HG03025 (cell line): Measurements from ENCODE around the gene N4BP3.
"Not testable (repeated sequence)": the region's sequence is repeated elsewhere in the genome, so short reads cannot be mapped to it uniquely, and the experiment has no call there.

Experiments used
- ATAC-seq: cut with Tn5 transposase; IDR thresholded peaks from one replicate; pipeline ENCODE4 v1.9.1; 2021; ENCODE audit warnings: mild to moderate bottlenecking, moderate library complexity; ENCODE audit not compliant: unreplicated experiment, low FRiP score

N4BP3 gene

GRCh38 chr5:178120607-178121357 lies 7.5 kb downstream of the N4BP3 start:
- ATAC-seq = no peak

GRCh38 chr5:178121391-178122276 lies 8.3 kb downstream of the N4BP3 start:
- no peak for ATAC-seq

GRCh38 chr5:178122346-178122745 lies 9.0 kb downstream of the N4BP3 start:
- ATAC-seq = no peak

GRCh38 chr5:178123094-178123965 lies 10.0 kb downstream of the N4BP3 start:
- ATAC-seq = no peak

- no peak for ATAC-seq
These were observed 10.9 kb downstream of the N4BP3 start for GRCh38 chr5:178123966-178124925.

GRCh38 chr5:178125253-178125906 lies 12.0 kb downstream of the N4BP3 start:
- ATAC-seq = no peak

GRCh38 chr5:178126556-178126955 lies 13.2 kb downstream of the N4BP3 start:
- ATAC-seq = no peak

GRCh38 chr5:178127300-178128009 lies 14.1 kb downstream of the N4BP3 start:
- ATAC-seq = not testable (repeated sequence)

GRCh38 chr5:178129296-178129695 lies 16.0 kb downstream of the N4BP3 start:
- no peak for ATAC-seq

- ATAC-seq = not testable (repeated sequence)
These were observed 16.9 kb downstream of the N4BP3 start for GRCh38 chr5:178130234-178130575.

GRCh38 chr5:178130576-178131445 lies 17.5 kb downstream of the N4BP3 start, which contains the start of gene RMND5B:
RMND5B (plus strand) TSS chr5:178131014; CDS start chr5:178138120, 7,106 bp downstream.
- ATAC-seq = peak; percentile 84

GRCh38 chr5:178131446-178131996 lies 18.2 kb downstream of the N4BP3 start:
- ATAC-seq = no peak

GRCh38 chr5:178136990-178137389 lies 23.7 kb downstream of the N4BP3 start:
- ATAC-seq = no peak

GRCh38 chr5:178137991-178138390 lies 24.7 kb downstream of the N4BP3 start:
- no peak for ATAC-seq

- no peak for ATAC-seq
These were observed 28.2 kb downstream of the N4BP3 start for GRCh38 chr5:178141550-178141949.

- ATAC-seq = no peak
These were observed 29.3 kb downstream of the N4BP3 start for GRCh38 chr5:178142642-178143041.

- no peak for ATAC-seq
These were observed 29.9 kb downstream of the N4BP3 start for GRCh38 chr5:178143246-178143645.
